Neuronal stem cell (in vitro differentiated cells): ENCODE data around the gene RPL13.

ENCODE experiments used
- DNase-seq: peaks from one replicate; pipeline ENCODE4 v3.0.0-alpha.2; 2013; ENCODE audit warnings: low spot score
- H2AFZ ChIP-seq: one replicate; pipeline ENCODE4 v1.6.1; 2013; ENCODE audit warnings: mild to moderate bottlenecking, low read length, inconsistent platforms
- H2AK5ac ChIP-seq: 2 replicates; pipeline ENCODE4 v1.6.1; 2013; ENCODE audit warnings: low read depth, mild to moderate bottlenecking, inconsistent platforms, low read length, moderate library complexity, mixed read lengths
- H2BK120ac ChIP-seq: 2 replicates; pipeline ENCODE4 v1.6.1; 2013; ENCODE audit warnings: low read depth, mild to moderate bottlenecking, inconsistent platforms, low read length, moderate library complexity, mixed read lengths
- H2BK12ac ChIP-seq: one replicate; pipeline ENCODE4 v1.6.1; 2013; ENCODE audit warnings: low read length, inconsistent platforms
- H2BK15ac ChIP-seq: 2 replicates; pipeline ENCODE4 v1.6.1; 2013; ENCODE audit warnings: mild to moderate bottlenecking, low read length, inconsistent platforms, mixed read lengths
- H2BK5ac ChIP-seq: one replicate; pipeline ENCODE4 v1.6.1; 2013; ENCODE audit warnings: inconsistent platforms, mild to moderate bottlenecking, low read length, moderate library complexity
- H3K14ac ChIP-seq: one replicate; pipeline ENCODE4 v1.6.1; 2013; ENCODE audit warnings: low read length, inconsistent platforms
- H3K18ac ChIP-seq: 2 replicates; pipeline ENCODE4 v1.6.1; 2013; ENCODE audit warnings: low read length, inconsistent platforms
- H3K23ac ChIP-seq: 2 replicates; pipeline ENCODE4 v1.6.1; 2013; ENCODE audit warnings: low read depth, mild to moderate bottlenecking, mixed read lengths, low read length, inconsistent platforms; ENCODE audit not compliant: poor library complexity
- H3K27ac ChIP-seq: replicated peaks from 3 replicates; pipeline ENCODE4 v1.5.1; 2013; ENCODE audit warnings: low read length, inconsistent platforms
- H3K27me3 ChIP-seq, 3 experiments: 2 replicates each; pipeline ENCODE4 v1.6.1; 2013; ENCODE audit warnings: low read length in 3 of 3, mild to moderate bottlenecking in 2 of 3, inconsistent platforms in 1 of 3, low read depth in 1 of 3, mixed read lengths in 1 of 3, moderate library complexity in 1 of 3; ENCODE audit not compliant: control insufficient read depth in 3 of 3, insufficient read depth in 3 of 3
- H3K36me3 ChIP-seq, 2 donors: replicated peaks in 1 of 2; 2 replicates each; pipeline ENCODE4 v1.6.1; 2013; ENCODE audit warnings: low read length in 2 of 2; ENCODE audit not compliant: control insufficient read depth in 2 of 2, insufficient read depth in 2 of 2
- H3K4ac ChIP-seq: 2 replicates; pipeline ENCODE4 v1.6.1; 2013; ENCODE audit warnings: inconsistent platforms, mild to moderate bottlenecking, low read length, moderate library complexity
- H3K4me1 ChIP-seq, 2 donors: 1 replicate in 1 of 2; 2 replicates in 1 of 2; pipeline ENCODE4 v1.6.1; 2013; ENCODE audit warnings: low read length in 2 of 2, low read depth in 1 of 2; ENCODE audit not compliant: control insufficient read depth in 2 of 2, insufficient read depth in 1 of 2
- H3K4me2 ChIP-seq: one replicate; pipeline ENCODE4 v1.6.1; 2013; ENCODE audit warnings: mild to moderate bottlenecking, low read length, inconsistent platforms; ENCODE audit not compliant: insufficient read depth, poor library complexity, severe bottlenecking
- H3K4me3 ChIP-seq, 2 donors: 2 replicates each; pipeline ENCODE4 v1.5.1; 2013; ENCODE audit warnings: low read length in 2 of 2, mild to moderate bottlenecking in 2 of 2, inconsistent platforms in 1 of 2, moderate library complexity in 1 of 2
- H3K79me1 ChIP-seq: one replicate; pipeline ENCODE4 v1.6.1; 2013; ENCODE audit warnings: low read depth, mild to moderate bottlenecking, inconsistent platforms, low read length, moderate library complexity
- H3K9ac ChIP-seq: one replicate; pipeline ENCODE4 v1.6.1; 2013; ENCODE audit warnings: mild to moderate bottlenecking, low read depth, low read length, inconsistent platforms; ENCODE audit not compliant: poor library complexity
- H3K9me3 ChIP-seq, 2 donors: replicated peaks in 1 of 2; 2 replicates each; pipeline versions ENCODE3 to v1.6.1; 2013; ENCODE audit warnings: low read length in 2 of 2, mild to moderate bottlenecking in 2 of 2, inconsistent platforms in 1 of 2, low read depth in 1 of 2, mixed read lengths in 1 of 2, moderate library complexity in 1 of 2; ENCODE audit not compliant: control insufficient read depth in 2 of 2, insufficient read depth in 1 of 2
- H4K8ac ChIP-seq: one replicate; pipeline ENCODE4 v1.6.1; 2013; ENCODE audit warnings: low read depth, mild to moderate bottlenecking, inconsistent platforms, low read length, moderate library complexity
- H4K91ac ChIP-seq: one replicate; pipeline ENCODE4 v1.6.1; 2013; ENCODE audit warnings: low read length, low read depth, mild to moderate bottlenecking, inconsistent platforms; ENCODE audit not compliant: poor library complexity
- WGBS, 2 donors: extraction: QIAGEN DNeasy Blood & Tissue Kit; methylation state at CpG; one replicate each; pipeline ENCODE4 v1.1.7; 2013; ENCODE audit warnings: missing lambda C conversion rate in 2 of 2, mixed read lengths in 1 of 2; ENCODE audit not compliant: insufficient read length in 2 of 2, insufficient replicate concordance in 1 of 2; ENCODE audit errors: extremely low coverage in 2 of 2; 5-methylcytosine and 5-hydroxymethylcytosine counted together

Gene RPL13

GRCh38 chr16:89602952-89603590 lies 42.6 kb downstream of the RPL13 start:
- no peak overlapping the region for H3K27ac ChIP-seq
- H2AFZ ChIP-seq, result peak overlapping the region; percentile 53
- no peaks in the 10 kb centered on the region for H3K79me1 ChIP-seq
- no peak overlapping the region for H4K8ac ChIP-seq
- no peaks in the 10 kb centered on the region for H3K9me3 ChIP-seq
- peaks cover 0 to 4% (median 0%) of the 10 kb centered on the region in 3 experiments for H3K27me3 ChIP-seq
- H2BK12ac ChIP-seq, result peak overlapping the region; percentile 5
- H3K9ac ChIP-seq, result no peak overlapping the region
- DNase-seq, result no peak
- peak overlapping the region in 1 of 2 donors; percentile 12 for H3K4me3 ChIP-seq
- H2BK120ac ChIP-seq, result no peak overlapping the region
- no peak overlapping the region for H3K4me2 ChIP-seq
- H3K4ac ChIP-seq, result no peak overlapping the region
- no peak overlapping the region for H2BK5ac ChIP-seq
- H4K91ac ChIP-seq, result no peak overlapping the region
- H3K14ac ChIP-seq, result no peak overlapping the region
- peak overlapping the region; percentile 69 for H3K18ac ChIP-seq
- WGBS, 2 donors, result no CpG with 5 or more reads among the region's 5 CpGs
- peak overlapping the region; percentile 12 for H3K23ac ChIP-seq
- peak overlapping the region; percentile 93 for H2AK5ac ChIP-seq
- peaks cover 20 to 35% of the 10 kb centered on the region in 2 donors for H3K4me1 ChIP-seq
- H3K36me3 ChIP-seq, result no peaks in the 10 kb centered on the region
- H2BK15ac ChIP-seq, result no peak overlapping the region

- Histone ChIP-seq H3K14ac (peak overlapping the region; percentile 0), H3K79me1 (no peaks in the 10 kb centered on the region), H3K23ac (peak overlapping the region; percentile 73), H3K36me3 (no peaks in the 10 kb centered on the region), H3K9ac (no peak overlapping the region), H3K9me3 (no peaks in the 10 kb centered on the region), H4K8ac (no peak overlapping the region), H4K91ac (no peak overlapping the region), H2BK5ac (no peak overlapping the region), H3K18ac (no peak overlapping the region), H2BK12ac (peak overlapping the region; percentile 90), H2AK5ac (peak overlapping the region; percentile 97), H3K4me3 (no peak overlapping the region), H3K4me1 (peaks cover 17 to 34% of the 10 kb centered on the region in 2 donors), H3K4me2 (no peak overlapping the region), H3K4ac (no peak overlapping the region), H2AFZ (no peak overlapping the region), H2BK120ac (peak overlapping the region; percentile 81), H2BK15ac (peak overlapping the region; percentile 94), H3K27ac (no peak overlapping the region), H3K27me3 (peaks cover 0 to 4% (median 0%) of the 10 kb centered on the region in 3 experiments)
- no CpG with 5 or more reads among the region's 16 CpGs for WGBS, 2 donors
- no peak for DNase-seq
Observed at GRCh38 chr16:89604764-89605163, 44.3 kb downstream of the RPL13 start.

GRCh38 chr16:89605186-89605970 lies 44.9 kb downstream of the RPL13 start:
- WGBS, 2 donors, result no CpG with 5 or more reads among the region's 34 CpGs
- H3K4me1 ChIP-seq, result peaks cover 17 to 28% of the 10 kb centered on the region in 2 donors
- no peaks in the 10 kb centered on the region for H3K36me3 ChIP-seq

GRCh38 chr16:89606006-89606405 lies 45.5 kb downstream of the RPL13 start:
- Histone ChIP-seq H3K9ac (no peak overlapping the region), H4K8ac (no peak overlapping the region), H3K79me1 (no peaks in the 10 kb centered on the region), H3K4me1 (peaks cover 17 to 22% of the 10 kb centered on the region in 2 donors), H3K23ac (peak overlapping the region; percentile 73), H3K4me3 (no peak overlapping the region), H2BK12ac (peak overlapping the region; percentile 4), H3K4me2 (no peak overlapping the region), H3K27ac (no peak overlapping the region), H3K36me3 (no peaks in the 10 kb centered on the region), H2BK15ac (peak overlapping the region; percentile 94), H3K18ac (peak overlapping the region; percentile 85), H3K14ac (peak overlapping the region; percentile 5), H3K27me3 (peaks cover 0 to 4% (median 0%) of the 10 kb centered on the region in 3 experiments), H2BK120ac (peak overlapping the region; percentile 44), H2AK5ac (peak overlapping the region; percentile 97), H3K4ac (no peak overlapping the region), H3K9me3 (no peaks in the 10 kb centered on the region), H4K91ac (no peak overlapping the region), H2BK5ac (peak overlapping the region; percentile 87), H2AFZ (no peak overlapping the region)
- DNase-seq, result no peak
- no CpG with 5 or more reads among the region's 9 CpGs for WGBS, 2 donors

More at GRCh38 chr16:89605186-89605970, 44.9 kb downstream of the RPL13 start:
- peaks cover 0 to 4% (median 0%) of the 10 kb centered on the region in 3 experiments for H3K27me3 ChIP-seq
- peak overlapping the region; percentile 81 for H2BK120ac ChIP-seq
- H3K4ac ChIP-seq, result no peak overlapping the region
- peak overlapping the region; percentile 87 for H2BK5ac ChIP-seq
- H2AFZ ChIP-seq, result no peak overlapping the region
- H3K79me1 ChIP-seq, result no peaks in the 10 kb centered on the region
- no peak overlapping the region for H3K14ac ChIP-seq
- peak overlapping the region; percentile 90 for H2BK12ac ChIP-seq
- no peaks in the 10 kb centered on the region for H3K9me3 ChIP-seq
- H3K4me2 ChIP-seq, result no peak overlapping the region
- H2AK5ac ChIP-seq, result peak overlapping the region; percentile 97
- peak overlapping the region; percentile 73 for H3K23ac ChIP-seq
- H3K27ac ChIP-seq, result no peak overlapping the region
- H4K91ac ChIP-seq, result no peak overlapping the region
- peak overlapping the region; percentile 87 for H3K18ac ChIP-seq
- H3K4me3 ChIP-seq, result no peak overlapping the region
- H2BK15ac ChIP-seq, result peak overlapping the region; percentile 94
- H4K8ac ChIP-seq, result no peak overlapping the region
- peak overlapping the region; percentile 60 for H3K9ac ChIP-seq
- DNase-seq, result no peak
